ENCODE measurements around the gene SPOCK2.
A peak's percentile ranks its signal among the peaks of the same experiment; 100 is the strongest.
"Not testable (repeated sequence)": the region's sequence is repeated elsewhere in the genome, so short reads cannot be mapped to it uniquely, and the experiment has no call there.

SPOCK2 gene, protein sequence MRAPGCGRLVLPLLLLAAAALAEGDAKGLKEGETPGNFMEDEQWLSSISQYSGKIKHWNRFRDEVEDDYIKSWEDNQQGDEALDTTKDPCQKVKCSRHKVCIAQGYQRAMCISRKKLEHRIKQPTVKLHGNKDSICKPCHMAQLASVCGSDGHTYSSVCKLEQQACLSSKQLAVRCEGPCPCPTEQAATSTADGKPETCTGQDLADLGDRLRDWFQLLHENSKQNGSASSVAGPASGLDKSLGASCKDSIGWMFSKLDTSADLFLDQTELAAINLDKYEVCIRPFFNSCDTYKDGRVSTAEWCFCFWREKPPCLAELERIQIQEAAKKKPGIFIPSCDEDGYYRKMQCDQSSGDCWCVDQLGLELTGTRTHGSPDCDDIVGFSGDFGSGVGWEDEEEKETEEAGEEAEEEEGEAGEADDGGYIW

DNA sequence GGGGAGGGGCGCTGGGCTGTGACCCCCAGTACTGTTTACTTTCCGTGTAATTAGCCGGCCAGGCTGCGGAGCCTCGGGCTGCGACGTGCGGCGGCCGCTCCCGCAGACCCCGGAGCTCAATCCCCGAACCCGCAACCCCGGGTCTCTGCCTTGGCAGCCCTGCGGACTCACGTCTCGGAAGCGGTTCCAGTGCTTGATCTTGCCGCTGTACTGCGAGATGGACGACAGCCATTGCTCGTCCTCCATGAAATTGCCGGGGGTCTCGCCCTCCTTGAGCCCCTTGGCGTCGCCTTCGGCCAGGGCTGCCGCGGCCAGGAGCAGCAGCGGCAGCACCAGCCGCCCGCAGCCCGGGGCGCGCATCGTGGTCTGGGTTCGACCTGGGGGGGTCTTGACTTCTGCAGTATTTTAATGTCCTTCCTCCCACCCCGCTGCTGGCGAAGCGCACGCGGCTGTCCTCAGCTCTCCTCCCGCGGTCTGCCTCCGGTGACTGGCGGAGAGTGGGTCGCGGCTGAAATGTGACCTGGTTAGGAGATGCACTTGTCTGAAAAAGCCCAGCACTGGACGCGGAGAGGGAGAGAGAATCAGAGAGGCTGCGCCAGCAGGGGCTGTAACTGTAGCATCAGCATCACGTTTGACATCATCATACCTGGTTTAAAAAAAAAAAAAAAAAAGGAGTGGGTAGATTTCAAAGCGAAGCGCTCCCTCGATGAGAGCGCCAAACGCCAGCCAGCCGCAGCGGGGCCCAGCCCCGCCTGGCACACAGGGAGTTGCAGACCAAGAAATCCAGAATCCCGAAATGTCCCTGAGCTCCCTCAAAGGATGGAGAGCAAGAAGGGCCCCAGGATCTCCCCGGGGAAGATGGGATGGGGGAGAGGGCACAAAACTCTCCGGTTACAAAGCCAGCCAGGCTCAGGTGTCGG is at the start of gene SPOCK2:
TSS of gene SPOCK2 (minus strand) at position 583 of the 920 bp plus-strand sequence. CDS start at position 360, 223 bp downstream.
- peak; percentile 46 for DNase-seq (ENCODE audit: low read depth, low spot score)

DNA sequence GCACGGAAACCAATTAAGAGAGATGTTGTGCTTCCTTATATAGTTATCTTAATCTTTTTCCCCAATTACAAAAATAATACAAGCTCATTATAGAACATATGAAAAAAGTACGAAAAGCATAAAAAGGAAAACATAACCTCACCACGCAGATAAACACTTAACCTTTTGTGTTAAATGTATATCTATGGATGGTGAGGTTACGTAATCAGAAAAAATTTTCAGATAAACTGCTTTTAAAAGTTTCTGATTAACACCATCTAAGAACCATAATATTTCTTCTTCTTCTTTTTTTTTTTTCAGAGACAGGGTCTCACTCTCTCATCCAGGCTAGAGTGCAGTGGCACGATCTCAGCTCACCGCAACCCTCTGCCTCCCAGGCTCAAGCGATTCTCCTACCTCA is 49.2 kb upstream of the SPOCK2 start:
- no peak for DNase-seq (ENCODE audit: low read depth, low spot score)

DNA sequence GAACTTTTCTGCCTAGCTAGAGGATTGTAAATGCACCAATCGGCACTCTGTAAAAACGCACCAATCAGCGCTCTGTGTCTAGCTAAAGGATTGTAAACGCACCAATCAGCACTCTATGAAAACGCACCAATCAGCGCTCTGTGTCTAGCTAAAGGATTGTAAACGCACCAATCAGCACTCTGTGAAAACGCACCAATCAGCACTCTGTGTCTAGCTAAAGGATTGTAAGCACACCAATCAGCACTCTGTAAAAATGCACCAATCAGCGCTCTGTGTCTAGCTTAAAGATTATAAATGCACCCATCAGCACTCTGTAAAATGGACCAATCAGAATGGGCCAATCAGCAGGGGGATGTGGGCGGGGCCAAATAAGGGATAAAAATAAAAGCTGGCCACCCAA is 47.9 kb upstream of the SPOCK2 start:
- not testable (repeated sequence) for DNase-seq (ENCODE audit: low read depth, low spot score)

DNA sequence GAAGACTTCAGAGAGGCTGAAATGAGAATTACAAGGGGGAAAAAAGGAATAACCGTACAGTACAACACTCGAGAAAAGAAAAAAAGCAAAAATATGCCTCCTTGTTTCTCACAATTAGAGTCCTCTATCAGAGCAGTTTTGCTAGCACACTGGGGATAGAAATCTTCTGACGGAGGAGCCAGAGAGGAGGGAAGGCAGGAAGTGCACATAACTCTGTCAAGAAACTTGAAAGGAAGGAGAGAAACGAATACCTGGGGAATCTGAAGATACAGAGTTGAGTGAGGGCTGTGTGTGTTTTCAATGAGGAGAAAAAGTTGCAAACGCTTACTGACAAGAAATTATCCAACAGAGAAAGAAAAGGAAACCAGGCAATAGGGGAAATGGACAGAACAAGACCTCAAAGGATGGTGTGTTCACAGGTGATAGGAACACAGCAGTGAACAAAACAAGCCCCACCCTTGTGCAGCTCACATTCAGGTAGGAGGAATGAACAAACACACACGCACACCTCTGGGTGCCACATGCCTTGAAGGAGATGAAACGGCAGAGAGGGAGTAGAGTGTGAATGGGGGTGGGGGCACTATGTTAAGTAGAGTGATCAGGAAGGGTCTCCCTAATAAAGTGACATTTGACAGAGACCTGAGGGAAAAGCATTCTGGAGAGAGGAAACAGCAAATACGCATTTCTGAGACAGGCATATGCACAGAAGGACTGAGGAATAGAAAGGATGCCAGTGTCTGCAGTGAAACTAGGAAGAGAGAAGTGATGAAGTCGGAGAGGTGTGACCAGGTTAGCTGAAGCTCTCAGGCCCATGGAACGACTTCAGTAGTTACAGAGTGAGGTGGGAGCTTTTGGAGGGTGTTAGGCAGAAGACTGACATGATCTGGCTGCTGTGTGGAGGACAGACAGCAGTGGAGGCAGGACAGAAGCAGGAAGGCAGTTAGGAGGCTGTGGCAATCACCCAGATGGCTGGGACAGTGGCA is 46.7 kb upstream of the SPOCK2 start:
- no peak for DNase-seq (ENCODE audit: low read depth, low spot score)

DNA sequence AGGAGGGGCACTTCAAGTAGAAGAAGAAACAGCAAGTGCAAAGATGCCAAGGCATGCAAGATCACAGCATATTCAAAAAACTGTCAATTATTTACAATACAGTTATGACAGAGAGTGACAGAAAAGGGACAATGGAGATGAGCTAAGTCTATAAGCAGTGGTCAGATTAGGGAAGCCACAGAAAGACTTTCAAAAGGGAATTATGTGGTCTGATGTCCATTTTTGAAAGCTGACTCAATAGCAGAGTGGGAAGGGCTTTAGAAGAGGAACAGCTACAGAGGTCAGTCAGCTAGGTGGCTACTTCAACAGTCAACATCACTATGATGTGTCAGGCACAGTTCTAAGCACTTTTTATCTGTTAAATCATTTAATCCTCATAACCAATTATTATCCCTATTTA is 45.2 kb upstream of the SPOCK2 start:
- no peak for DNase-seq (ENCODE audit: low read depth, low spot score)

DNA sequence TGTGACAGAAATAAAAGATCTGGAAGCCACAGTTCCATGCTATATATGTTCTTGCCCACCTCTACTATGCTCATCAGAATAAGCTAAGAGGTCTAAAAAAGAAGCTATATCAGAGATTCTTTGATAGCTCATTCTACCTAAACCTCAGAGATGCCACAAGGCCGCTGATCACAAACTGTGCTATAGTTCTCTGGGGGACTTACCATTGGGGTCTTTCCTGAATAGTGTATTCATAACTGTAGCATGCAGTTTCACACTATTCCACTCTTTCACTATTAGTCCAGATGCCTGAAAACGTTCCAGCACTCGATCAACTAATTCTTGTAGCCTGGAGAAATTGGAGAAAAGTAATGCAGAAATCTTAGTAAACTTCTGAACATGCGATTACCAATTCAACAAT is 44.5 kb upstream of the SPOCK2 start:
- no peak for DNase-seq (ENCODE audit: low read depth, low spot score)

DNA sequence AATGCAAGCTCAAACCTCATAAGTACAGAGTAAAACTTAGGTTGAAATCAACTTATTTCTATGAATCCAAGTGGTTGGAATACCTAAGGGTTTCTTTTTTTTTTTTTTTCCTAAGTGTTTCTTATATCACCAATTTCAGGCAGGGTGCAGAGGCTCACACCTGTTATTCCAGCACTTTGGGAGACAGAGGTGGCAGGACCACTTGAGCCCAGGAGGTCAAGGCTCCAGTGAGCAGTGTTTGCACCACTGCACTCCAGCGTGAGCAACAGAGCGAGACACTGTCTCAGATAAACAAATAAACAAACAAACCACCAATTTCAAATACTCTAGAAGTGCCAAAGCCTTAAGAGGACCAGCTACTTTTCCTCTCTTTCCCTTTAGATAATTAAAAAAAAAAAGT is 39.2 kb upstream of the SPOCK2 start:
- no peak for DNase-seq (ENCODE audit: low read depth, low spot score)

DNA sequence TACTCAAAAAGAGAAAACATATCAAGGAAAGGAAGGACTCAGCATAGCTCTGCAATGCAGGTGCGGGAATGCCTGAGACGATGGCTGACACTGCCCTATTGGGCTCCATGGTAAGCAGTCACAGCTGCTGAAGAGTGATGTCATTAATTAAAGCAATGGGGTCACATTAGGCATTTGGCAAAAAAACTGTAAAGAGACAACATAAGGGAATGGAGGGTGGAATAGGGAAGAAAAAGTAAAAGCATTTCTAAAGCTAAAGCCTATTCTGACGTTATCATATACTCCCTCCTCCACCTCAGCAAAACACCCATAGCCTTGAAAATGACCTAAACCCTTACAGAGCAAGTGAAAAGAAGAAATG is 38.5 kb upstream of the SPOCK2 start:
- no peak for DNase-seq (ENCODE audit: low read depth, low spot score)

DNA sequence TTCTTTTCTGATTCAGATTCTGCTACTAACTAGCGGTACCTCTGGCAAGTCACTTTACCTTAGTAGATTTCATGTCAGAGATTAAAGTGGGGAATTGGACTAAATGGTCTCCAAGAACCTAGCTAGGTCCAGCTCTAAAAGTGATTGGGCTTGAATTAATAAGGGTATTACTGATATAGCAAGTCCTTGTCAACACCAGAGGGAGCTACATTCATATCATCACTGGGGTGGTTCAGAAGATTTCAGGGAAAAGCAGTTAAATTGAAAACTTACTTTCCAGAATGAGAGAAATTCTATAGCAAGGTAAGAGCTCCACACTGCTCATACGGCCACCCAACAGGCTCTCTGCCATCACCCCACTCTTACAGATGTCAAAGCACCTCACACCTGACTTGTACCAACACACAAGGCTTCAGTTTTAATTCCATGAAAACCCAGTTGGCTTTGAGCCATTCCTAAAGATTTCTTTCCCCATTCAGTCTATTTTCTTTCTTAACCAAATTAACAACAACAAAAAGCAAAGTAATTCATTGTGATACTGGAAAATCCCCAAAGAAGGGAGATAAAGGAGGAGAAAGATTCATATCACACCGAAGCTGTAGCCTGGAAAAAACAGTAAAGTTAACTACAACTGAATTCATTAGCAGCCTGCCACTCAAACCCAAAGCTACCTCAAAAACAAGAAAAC is 38.0 kb upstream of the SPOCK2 start:
- no peak for DNase-seq (ENCODE audit: low read depth, low spot score)

DNA sequence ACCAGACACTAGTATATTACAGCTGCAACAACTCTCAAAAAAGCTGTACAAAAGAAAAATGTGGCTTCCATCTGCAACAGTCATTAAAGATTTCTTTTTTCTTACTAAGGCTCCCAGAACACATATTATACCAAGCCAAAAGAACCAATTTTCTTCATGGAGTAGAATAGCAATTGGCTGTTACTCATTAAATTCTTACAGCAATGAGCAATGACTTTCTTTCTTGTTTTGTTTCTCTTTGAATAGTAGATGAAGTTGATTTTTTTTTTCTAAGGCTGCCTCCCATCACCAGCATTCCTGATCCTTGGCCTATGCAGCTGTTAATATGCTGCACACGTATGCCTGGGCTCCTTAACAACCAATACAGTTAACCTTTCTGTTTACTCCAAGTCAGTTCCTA is 36.6 kb upstream of the SPOCK2 start:
- DNase-seq (ENCODE audit: low read depth, low spot score): no peak

DNA sequence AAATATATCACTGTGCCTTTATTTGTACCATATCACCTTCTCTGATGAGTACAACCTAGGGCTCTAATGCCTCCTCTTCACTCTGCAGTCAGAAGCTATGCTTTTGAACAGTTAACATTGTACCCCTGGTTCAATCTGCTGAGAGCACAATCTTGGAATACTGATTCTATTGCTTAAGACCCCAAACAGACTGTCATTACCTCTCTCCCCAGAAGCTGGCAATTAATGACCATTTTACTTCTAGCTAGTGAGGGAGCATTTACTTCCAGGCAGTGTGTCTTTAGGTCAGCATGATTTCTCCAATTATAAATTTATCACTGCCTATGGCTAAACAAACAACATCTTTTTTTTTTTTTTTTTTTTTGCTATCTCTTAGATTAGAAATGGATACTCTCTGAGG is 36.0 kb upstream of the SPOCK2 start:
- no peak for DNase-seq (ENCODE audit: low read depth, low spot score)

DNA sequence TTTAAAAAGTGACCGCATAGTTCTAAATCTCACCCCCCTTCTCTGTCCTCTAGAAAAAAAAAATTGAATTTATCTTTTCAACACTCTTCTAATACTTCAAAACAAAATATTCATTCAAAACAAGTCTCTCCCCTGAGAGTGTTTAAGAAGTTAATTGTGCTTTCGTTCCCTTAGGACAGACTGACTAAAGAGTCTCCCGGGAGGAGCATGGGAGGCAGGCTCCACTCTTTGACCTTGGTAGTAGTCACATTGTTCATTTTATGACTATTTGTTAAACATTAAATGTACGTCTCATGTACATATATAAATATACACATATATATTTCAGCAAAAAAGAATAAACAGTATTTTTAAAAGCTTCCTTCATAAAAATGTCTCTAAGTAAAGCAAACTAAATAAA is 35.3 kb upstream of the SPOCK2 start:
- DNase-seq (ENCODE audit: low read depth, low spot score): no peak

DNA sequence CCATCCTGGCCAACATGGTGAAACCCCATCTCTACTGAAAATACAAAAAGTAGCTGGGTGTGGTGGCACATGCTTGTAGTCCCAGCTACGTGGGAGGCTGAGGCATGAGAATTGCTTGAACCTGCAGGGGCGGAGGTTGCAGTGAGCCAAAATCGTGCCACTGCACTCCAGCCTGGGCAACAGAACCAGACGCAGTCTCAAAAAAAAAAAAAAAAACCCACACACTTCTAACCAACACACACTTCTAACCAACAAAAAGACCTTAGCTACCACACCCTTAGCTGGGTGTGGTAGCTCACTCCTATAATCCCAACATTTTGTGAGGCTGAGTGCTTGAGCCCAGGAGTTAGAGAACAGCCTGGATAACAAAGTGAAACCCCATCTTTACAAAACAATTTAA is 33.9 kb upstream of the SPOCK2 start:
- no peak for DNase-seq (ENCODE audit: low read depth, low spot score)

DNA sequence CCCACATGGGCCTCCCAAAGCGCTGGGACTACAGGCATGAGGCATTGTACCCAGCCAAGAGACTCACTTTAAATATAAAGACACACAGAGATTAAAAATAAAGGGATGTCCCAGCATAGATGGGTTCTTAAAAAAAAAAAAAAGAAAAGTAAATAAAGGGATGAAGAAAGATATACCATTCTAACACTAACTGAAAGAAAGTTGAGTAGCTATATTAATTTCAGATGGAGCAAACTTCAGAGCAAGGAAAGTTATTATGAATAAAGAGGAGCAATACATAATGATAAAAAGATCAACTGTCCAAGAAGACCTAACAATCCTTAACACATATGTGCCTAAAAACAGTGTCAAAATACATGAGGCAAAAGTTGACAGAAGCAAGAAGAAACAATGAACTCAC is 33.0 kb upstream of the SPOCK2 start:
- no peak for DNase-seq (ENCODE audit: low read depth, low spot score)

DNA sequence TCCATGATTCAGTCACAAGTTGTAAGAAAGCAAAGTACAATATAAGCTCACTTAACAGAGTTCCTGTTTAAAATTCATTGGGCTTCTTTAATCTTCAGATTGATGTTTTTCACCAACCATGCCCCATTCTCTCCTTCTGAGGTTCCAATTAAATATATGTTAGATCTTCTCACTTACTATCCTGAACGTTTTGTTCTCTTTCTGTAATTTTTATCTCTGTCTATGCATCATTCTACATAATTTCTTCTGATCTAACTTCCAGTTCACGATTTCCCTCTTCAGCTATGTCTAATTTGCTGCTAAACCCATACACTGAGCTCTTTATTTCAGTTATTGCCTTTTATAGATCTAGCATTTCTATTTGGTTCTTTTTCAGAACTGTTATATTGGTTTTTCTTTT is 28.0 kb upstream of the SPOCK2 start:
- no peak for DNase-seq (ENCODE audit: low read depth, low spot score)

DNA sequence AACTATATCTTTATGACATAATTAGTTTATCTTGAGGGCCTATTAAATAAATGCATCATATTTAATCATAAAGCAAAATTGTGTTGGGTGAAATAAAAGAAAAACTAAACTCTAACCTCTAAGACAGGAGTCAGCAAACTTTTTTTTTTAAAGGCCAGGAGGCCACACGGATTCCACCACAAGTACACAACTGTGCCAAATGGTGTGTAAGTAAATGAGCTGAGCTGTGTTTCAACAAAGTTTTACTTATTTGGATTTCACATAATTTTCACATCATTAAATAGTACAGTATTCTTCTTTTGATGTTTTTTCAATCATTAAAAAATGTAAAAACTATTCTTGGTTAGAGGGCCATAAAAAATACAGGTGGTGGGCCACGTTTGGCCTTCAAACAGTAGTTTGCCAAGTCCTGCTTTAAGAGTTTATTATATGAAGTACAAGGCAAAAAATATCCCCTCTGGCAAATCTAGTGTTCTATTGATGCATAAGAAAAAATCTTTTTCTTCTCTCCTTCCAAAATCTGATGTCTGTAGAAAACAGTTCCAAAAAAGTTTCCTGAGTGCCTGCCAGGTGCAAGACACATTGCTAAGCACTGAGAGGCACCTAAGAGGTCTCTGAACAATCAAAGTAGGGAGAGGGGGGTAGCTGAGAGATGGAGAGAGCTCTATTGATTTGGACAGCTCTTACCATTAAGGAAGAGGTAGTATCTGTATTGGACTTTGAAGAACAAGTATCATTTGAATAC is 26.5 kb upstream of the SPOCK2 start:
- no peak for DNase-seq (ENCODE audit: low read depth, low spot score)

DNA sequence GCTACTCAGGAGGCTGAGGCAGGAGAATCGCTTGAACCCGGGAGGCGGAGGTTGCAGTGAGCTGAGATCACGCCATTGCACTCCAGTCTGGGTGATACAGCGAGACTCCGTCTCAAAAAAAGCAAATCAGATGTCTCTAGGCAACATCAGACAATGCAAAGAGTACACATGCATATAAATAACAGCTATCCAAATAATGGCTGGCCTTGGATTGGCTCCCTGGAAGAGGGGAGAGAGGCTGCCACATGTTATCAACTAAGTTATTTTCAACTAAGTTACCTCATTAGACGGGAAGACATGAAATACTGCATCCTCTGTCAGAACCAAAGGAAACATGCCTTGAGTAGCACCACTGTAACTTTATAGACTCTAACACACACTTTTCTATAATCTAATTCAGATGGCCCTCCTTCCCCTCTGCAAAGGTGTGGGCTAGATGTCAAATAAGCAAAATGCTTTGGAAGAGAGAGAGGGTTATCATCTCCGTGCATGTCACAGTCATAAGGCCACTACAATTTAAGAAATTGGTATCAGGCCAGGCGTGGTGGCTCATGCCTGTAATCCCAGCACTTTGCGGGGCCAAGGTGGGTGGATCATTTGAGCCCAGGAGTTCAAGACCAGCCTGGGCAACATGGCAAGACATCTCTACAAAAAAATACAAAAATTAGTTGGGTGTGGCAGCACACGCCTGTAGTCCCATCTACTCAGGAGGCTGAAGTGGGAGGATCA is 22.5 kb upstream of the SPOCK2 start:
- no peak for DNase-seq (ENCODE audit: low read depth, low spot score)

DNA sequence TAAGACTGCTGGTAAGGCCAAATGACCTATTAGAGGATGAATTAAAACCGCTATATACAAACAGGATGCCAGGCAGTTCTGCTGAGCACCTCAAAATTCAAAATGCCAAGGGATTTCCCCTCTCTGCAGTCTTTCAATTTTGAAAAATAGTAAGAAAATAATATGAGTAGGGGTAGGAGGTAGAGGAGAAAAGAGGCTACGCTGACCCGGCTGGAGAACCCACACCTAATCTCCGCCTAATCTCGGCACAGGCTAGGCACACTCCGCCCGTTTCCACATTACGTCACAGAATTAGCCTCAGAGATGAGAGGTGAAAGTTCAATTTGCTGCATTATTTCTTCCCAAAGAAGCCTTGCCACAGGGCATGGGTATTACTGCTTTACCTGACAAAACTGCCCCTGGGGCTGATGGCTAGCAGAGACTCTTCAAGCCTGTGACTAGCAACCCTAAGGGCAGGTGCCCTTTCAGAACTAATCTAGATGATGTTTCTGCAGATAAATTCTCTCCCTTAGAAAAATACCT is 21.3 kb upstream of the SPOCK2 start:
- DNase-seq (ENCODE audit: low read depth, low spot score): no peak

Data from activated CD4-positive, CD25-positive, alpha-beta regulatory T cell treated with anti-CD3 and anti-CD28 coated beads, Interleukin-2, amount 50 U/mL, for 16 hours (primary cell).